BJ (cell line): ENCODE results near the gene GABRR1. TPM values are rescaled to one million over a fixed set of nuclear protein-coding genes. Genes with fewer than 3 reads are reported as not detected.

Source experiments
- CTCF ChIA-PET: fragments of 350-600 bp; formaldehyde crosslinking; extraction: SDS; loops from one replicate; lab custom pipeline; 2021; ENCODE audit warnings: antibody characterized with exemption, inconsistent platforms; lab: Yijun Ruan, JAX
- POLR2A ChIA-PET: fragments of 300-600 bp; sonication (Branson Sonifier 250); formaldehyde crosslinking; extraction: SDS; loops from one replicate; lab custom pipeline; 2021; ENCODE audit warnings: antibody characterized with exemption; lab: Charles Lee
- DNase-seq: peaks from one replicate; pipeline ENCODE4 v3.0.0-alpha.2; 2011; ENCODE audit warnings: low read depth
- H3K27me3 ChIP-seq: 2 replicates; pipeline ENCODE4 v1.6.0; 2011; ENCODE audit warnings: low read length; ENCODE audit not compliant: control insufficient read depth, insufficient read depth
- H3K36me3 ChIP-seq: 2 replicates; pipeline ENCODE4 v1.5.1; 2011; ENCODE audit warnings: low read length; ENCODE audit not compliant: control insufficient read depth, insufficient read depth
- H3K4me3 ChIP-seq: 2 replicates; pipeline ENCODE4 v1.5.1; 2011; ENCODE audit warnings: low read depth, mild to moderate bottlenecking, control low read depth, low read length
- CTCF ChIP-seq: IDR thresholded peaks from 2 replicates; pipeline ENCODE4 v1.5.1; 2011; ENCODE audit warnings: low read depth, mild to moderate bottlenecking, control low read depth, inconsistent platforms, low read length, moderate library complexity; ENCODE audit not compliant: insufficient read depth
- polyA plus RNA-seq: library from polyadenylated mRNA; depleted of rRNA; stranded (reverse); fragments of >200 nt; gene quantifications from 2 replicates; pipeline ENCODE4 v1.2.3, GENCODE V29; 2011

GABRR1 gene
- polyA plus RNA-seq, 1 experiment = not detected

- Histone ChIP-seq H3K27me3 (peaks cover 1% of the 10 kb centered on the region; the same call in 1 of the 2 replicates), H3K4me3 (no peak overlapping the region), H3K36me3 (no peaks in the 10 kb centered on the region)
- DNase-seq = no peak
- TF ChIP-seq CTCF = no peak
- ChIA-PET POLR2A (no interaction called here), CTCF (no interaction called here)
Observed at GRCh38 chr6:89221971-89222711, 5.0 kb upstream of the GABRR1 start.

GRCh38 chr6:89221129-89221528 is 4.0 kb upstream of the GABRR1 start:
- no peak for DNase-seq
- Histone ChIP-seq H3K4me3 (no peak overlapping the region), H3K27me3 (peaks cover 1% of the 10 kb centered on the region; the same call in 1 of the 2 replicates), H3K36me3 (no peaks in the 10 kb centered on the region)
- CTCF ChIA-PET = no interaction called here
- POLR2A ChIA-PET = no interaction called here
- no peak for TF ChIP-seq CTCF

GRCh38 chr6:89216411-89216810 is 747 bp downstream of the GABRR1 start:
- DNase-seq = no peak
- TF ChIP-seq CTCF = no peak
- CTCF ChIA-PET = no interaction called here
- POLR2A ChIA-PET = no interaction called here
- H3K4me3 ChIP-seq = no peak overlapping the region
- peaks cover 1% of the 10 kb centered on the region; the same call in 1 of the 2 replicates for H3K27me3 ChIP-seq
- no peaks in the 10 kb centered on the region for H3K36me3 ChIP-seq

- H3K36me3 ChIP-seq = no peaks in the 10 kb centered on the region
- POLR2A ChIA-PET = no interaction called here
- no peak overlapping the region for H3K4me3 ChIP-seq
- TF ChIP-seq CTCF = no peak
- no peak for DNase-seq
- CTCF ChIA-PET = no interaction called here
- no peaks in the 10 kb centered on the region for H3K27me3 ChIP-seq
Observed at GRCh38 chr6:89215391-89215790, 1.8 kb downstream of the GABRR1 start.

- ChIA-PET POLR2A (no interaction called here), CTCF (no interaction called here)
- Histone ChIP-seq H3K27me3 (no peaks in the 10 kb centered on the region), H3K4me3 (no peak overlapping the region), H3K36me3 (no peaks in the 10 kb centered on the region)
- no peak for DNase-seq
- TF ChIP-seq CTCF = no peak
Observed at GRCh38 chr6:89214197-89214596, 3.0 kb downstream of the GABRR1 start.
